ENCODE measurements around the gene FOXI2.

The FOXI2 gene

DNA sequence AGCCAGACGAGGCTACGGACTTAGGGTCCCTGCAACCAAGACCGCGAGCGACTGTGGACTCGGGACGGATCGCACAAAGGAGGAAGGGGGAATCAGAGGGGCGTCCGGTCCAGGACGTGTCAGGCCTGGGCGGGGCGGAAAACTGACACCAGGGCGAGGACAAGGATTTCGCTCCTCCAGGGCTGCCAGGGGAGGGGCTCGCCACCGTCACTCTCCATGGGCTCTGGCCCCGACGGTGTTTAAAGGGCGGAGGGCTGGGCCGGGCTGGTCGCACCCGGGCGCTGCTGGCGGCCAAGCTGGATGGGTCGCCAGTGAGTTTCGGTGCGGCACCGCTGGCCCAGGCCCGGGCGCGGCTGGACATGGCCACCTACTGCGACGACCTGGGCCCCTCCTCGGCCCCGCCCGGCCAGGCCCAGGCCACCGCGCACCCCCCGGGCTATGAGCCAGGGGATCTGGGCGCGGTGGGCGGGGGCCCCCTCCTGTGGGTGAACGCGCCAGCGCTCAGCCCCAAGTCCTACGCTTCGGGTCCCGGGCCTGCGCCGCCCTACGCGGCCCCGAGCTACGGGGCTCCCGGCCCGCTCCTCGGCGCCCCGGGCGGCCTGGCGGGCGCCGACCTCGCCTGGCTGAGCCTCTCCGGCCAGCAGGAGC lies at the start of gene FOXI2:
FOXI2 (plus strand) TSS at position 271 of the 648 bp plus-strand sequence; CDS start at position 360, 89 bp downstream.
- TF ChIP-seq, protein P1, sequence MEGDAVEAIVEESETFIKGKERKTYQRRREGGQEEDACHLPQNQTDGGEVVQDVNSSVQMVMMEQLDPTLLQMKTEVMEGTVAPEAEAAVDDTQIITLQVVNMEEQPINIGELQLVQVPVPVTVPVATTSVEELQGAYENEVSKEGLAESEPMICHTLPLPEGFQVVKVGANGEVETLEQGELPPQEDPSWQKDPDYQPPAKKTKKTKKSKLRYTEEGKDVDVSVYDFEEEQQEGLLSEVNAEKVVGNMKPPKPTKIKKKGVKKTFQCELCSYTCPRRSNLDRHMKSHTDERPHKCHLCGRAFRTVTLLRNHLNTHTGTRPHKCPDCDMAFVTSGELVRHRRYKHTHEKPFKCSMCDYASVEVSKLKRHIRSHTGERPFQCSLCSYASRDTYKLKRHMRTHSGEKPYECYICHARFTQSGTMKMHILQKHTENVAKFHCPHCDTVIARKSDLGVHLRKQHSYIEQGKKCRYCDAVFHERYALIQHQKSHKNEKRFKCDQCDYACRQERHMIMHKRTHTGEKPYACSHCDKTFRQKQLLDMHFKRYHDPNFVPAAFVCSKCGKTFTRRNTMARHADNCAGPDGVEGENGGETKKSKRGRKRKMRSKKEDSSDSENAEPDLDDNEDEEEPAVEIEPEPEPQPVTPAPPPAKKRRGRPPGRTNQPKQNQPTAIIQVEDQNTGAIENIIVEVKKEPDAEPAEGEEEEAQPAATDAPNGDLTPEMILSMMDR (IDR thresholded peaks at IDR 0.05; ENCODE audit: low read depth, low read length) = no peak
- no peak within 1 kb of the TSS for H3K4me3 ChIP-seq (ENCODE audit: low read depth, low read length)

- TF ChIP-seq, protein P1 (IDR thresholded peaks at IDR 0.05; ENCODE audit: low read depth, low read length) = no peak
- H3K4me3 ChIP-seq (ENCODE audit: low read depth, low read length) = no peak overlapping the region
Observed at GRCh38 chr10:127687548-127687947, 49.4 kb upstream of the FOXI2 start.

- TF ChIP-seq, protein P1 (IDR thresholded peaks at IDR 0.05; ENCODE audit: low read depth, low read length) = no peak
- no peak overlapping the region for H3K4me3 ChIP-seq (ENCODE audit: low read depth, low read length)
Observed at GRCh38 chr10:127690176-127690835, 46.7 kb upstream of the FOXI2 start.

DNA sequence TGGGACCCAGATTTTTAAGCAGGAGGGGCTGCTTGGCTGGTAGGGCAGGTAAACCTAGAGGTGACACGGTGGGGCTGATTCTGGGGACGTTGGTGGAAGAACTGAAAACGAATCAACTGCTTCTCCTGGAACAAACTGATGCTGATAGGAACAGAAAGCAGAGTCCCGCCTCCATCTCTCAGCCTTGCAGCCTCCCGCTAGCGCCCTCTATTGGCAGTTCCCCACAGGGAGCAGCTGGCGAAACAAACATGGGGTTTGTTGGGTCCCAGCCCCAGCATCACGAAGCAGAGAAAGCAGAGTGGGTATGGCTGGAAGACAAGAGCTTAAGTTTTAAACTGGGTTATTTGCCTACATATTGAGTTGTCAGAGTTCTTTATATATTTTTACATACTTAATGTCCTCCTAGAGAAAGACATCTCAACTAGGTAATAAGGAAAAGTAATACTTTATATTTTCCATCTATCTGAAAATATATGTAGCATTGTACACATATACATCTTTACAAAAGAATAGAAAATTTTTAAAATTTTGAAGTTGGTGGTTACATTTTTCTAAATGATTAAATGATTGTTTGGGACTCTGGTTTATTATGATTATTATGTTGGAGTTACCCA lies 42.3 kb upstream of the FOXI2 start:
- H3K4me3 ChIP-seq (ENCODE audit: low read depth, low read length) = no peak overlapping the region
- TF ChIP-seq, protein P1 (IDR thresholded peaks at IDR 0.05; ENCODE audit: low read depth, low read length) = 0 out of 2 replicates have a peak, but pooled peaks have one; percentile 8

DNA sequence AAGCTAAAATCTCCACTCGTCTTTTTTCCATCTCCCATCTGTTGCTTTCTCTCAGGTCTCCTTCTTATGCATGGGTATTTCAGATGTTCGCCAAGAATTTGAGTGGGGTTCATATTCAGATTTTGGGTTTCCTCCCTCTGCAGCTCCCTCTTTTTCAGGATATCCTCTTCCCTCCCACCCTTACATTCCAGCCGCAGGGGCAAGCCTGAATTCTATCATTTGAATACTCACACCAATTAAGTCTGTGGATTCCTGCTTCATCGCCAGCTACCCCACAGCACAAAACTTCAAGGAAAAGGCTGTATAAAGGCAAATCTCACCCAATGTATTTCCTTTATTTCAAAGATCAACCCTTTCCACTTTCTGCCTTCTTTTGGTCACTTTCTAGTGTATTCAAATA lies 41.6 kb upstream of the FOXI2 start:
- TF ChIP-seq, protein P1 (IDR thresholded peaks at IDR 0.05; ENCODE audit: low read depth, low read length) = no peak
- H3K4me3 ChIP-seq (ENCODE audit: low read depth, low read length) = no peak overlapping the region

- TF ChIP-seq, protein P1 (IDR thresholded peaks at IDR 0.05; ENCODE audit: low read depth, low read length) = no peak
Observed at GRCh38 chr10:127698886-127699285, 38.1 kb upstream of the FOXI2 start.

GRCh38 chr10:127699311-127699710 lies 37.7 kb upstream of the FOXI2 start:
- TF ChIP-seq, protein P1 (IDR thresholded peaks at IDR 0.05; ENCODE audit: low read depth, low read length) = no peak
- H3K4me3 ChIP-seq (ENCODE audit: low read depth, low read length) = no peak overlapping the region

More at GRCh38 chr10:127698886-127699285, 38.1 kb upstream of the FOXI2 start:
- no peak overlapping the region for H3K4me3 ChIP-seq (ENCODE audit: low read depth, low read length)
